GM23338 (cell line): ENCODE results near the gene SRSF1. TPM values are rescaled to one million over a fixed set of nuclear protein-coding genes. Genes with fewer than 3 reads are reported as not detected.

Experiments
- ATAC-seq: fragments of 200-7000 bp; cut with Tn5 transposase; 3 replicates; pipeline ENCODE4 v1.9.1; 2020
- DNase-seq: peaks from one replicate; pipeline ENCODE4 v3.0.0-alpha.2; 2015; ENCODE audit warnings: low spot score
- H2AFZ ChIP-seq: fragments of 200-600 bp; sonication (generic); 2 replicates; pipeline ENCODE4 v1.8.0; 2016; ENCODE audit warnings: antibody characterized with exemption, mild to moderate bottlenecking, moderate library complexity
- H3F3A ChIP-seq: fragments of 200-600 bp; sonication (generic); replicated peaks from 2 replicates; pipeline ENCODE4 v1.8.0; 2017; ENCODE audit warnings: antibody characterized with exemption, mixed run types, low read depth
- H3K27ac ChIP-seq: fragments of 200-600 bp; sonication (generic); 2 replicates; pipeline ENCODE4 v1.6.1; 2016; ENCODE audit warnings: low read depth
- H3K27me3 ChIP-seq: fragments of 200-600 bp; sonication (generic); 2 replicates; pipeline ENCODE4 v1.8.0; 2016; ENCODE audit warnings: mild to moderate bottlenecking, mixed run types, moderate library complexity; ENCODE audit not compliant: insufficient read depth
- H3K36me3 ChIP-seq: fragments of 200-600 bp; sonication (generic); 2 replicates; pipeline ENCODE4 v1.8.0; 2016; ENCODE audit warnings: mild to moderate bottlenecking; ENCODE audit not compliant: insufficient read depth
- H3K4me1 ChIP-seq: fragments of 200-600 bp; sonication (generic); 2 replicates; pipeline ENCODE4 v1.8.0; 2016; ENCODE audit warnings: mild to moderate bottlenecking, moderate library complexity; ENCODE audit not compliant: insufficient read depth
- H3K4me2 ChIP-seq: fragments of 200-600 bp; sonication (generic); 2 replicates; pipeline ENCODE4 v1.7.1; 2017; ENCODE audit warnings: mixed run types
- H3K4me3 ChIP-seq: fragments of 200-600 bp; sonication (generic); 2 replicates; pipeline ENCODE4 v1.6.1; 2016; ENCODE audit warnings: mixed run types
- H3K79me2 ChIP-seq: fragments of 200-600 bp; sonication (generic); replicated peaks from 2 replicates; pipeline ENCODE4 v1.8.0; 2017; ENCODE audit warnings: mild to moderate bottlenecking; ENCODE audit not compliant: insufficient read depth
- H3K9me2 ChIP-seq: fragments of 200-600 bp; sonication (generic); 2 replicates; pipeline ENCODE4 v1.8.0; 2017; ENCODE audit not compliant: insufficient read depth
- H4K20me1 ChIP-seq: fragments of 200-600 bp; sonication (generic); replicated peaks from 2 replicates; pipeline ENCODE4 v1.8.0; 2017; ENCODE audit warnings: mild to moderate bottlenecking; ENCODE audit not compliant: insufficient read depth
- H3K27ac Mint-ChIP-seq: 2 replicates; pipeline ENCODE4 v1.8.0; 2020; ENCODE audit warnings: inconsistent platforms, mild to moderate bottlenecking, moderate library complexity, mixed read lengths
- H3K27me3 Mint-ChIP-seq: 3 replicates; pipeline ENCODE4 v1.8.0; 2022; ENCODE audit warnings: low read depth, mild to moderate bottlenecking, moderate library complexity, mixed read lengths, inconsistent platforms; ENCODE audit not compliant: insufficient read depth, poor library complexity
- H3K36me3 Mint-ChIP-seq: 3 replicates; pipeline ENCODE4 v1.8.0; 2021; ENCODE audit warnings: low read depth, mild to moderate bottlenecking, inconsistent platforms, moderate library complexity, mixed read lengths
- H3K4me1 Mint-ChIP-seq: 3 replicates; pipeline ENCODE4 v1.8.0; 2020; ENCODE audit warnings: mild to moderate bottlenecking, inconsistent platforms, mixed read lengths
- H3K4me3 Mint-ChIP-seq: 3 replicates; pipeline ENCODE4 v1.8.0; 2021; ENCODE audit warnings: moderate library complexity, mild to moderate bottlenecking, inconsistent platforms, mixed read lengths
- H3K9me3 Mint-ChIP-seq: 3 replicates; pipeline ENCODE4 v1.8.0; 2020; ENCODE audit warnings: moderate library complexity, mild to moderate bottlenecking, inconsistent platforms, mixed read lengths
- EZH2 ChIP-seq: fragments of 200-600 bp; sonication (generic); IDR thresholded peaks from one replicate; pipeline ENCODE4 v1.8.0; 2017; ENCODE audit warnings: antibody characterized with exemption, mild to moderate bottlenecking, low read depth; ENCODE audit not compliant: unreplicated experiment
- JUNB ChIP-seq: IDR thresholded peaks from one replicate; pipeline ENCODE4 v1.6.1; 2016; ENCODE audit warnings: antibody characterized with exemption; ENCODE audit not compliant: unreplicated experiment
- POLR2AphosphoS5 ChIP-seq: IDR thresholded peaks from 2 replicates; pipeline ENCODE4 v1.6.1; 2016; ENCODE audit warnings: antibody characterized with exemption, low read depth
- STAT1 ChIP-seq: IDR thresholded peaks from one replicate; pipeline ENCODE4 v1.6.1; 2016; ENCODE audit warnings: antibody characterized with exemption; ENCODE audit not compliant: unreplicated experiment
- ZNF331 ChIP-seq: fragments of 250-450 bp; sonication (Bioruptor Pico); IDR thresholded peaks from 2 replicates; pipeline ENCODE4 v1.5.0; 2020; ENCODE audit warnings: low read depth, mild to moderate bottlenecking, moderate library complexity
- polyA plus RNA-seq: library from polyadenylated mRNA; unstranded; fragments of >200 nt; fragmentation: Nextera tagmentation; extraction: Ambion mirVana; gene quantifications from 2 replicates; pipeline ENCODE4 v1.2.1, GENCODE V29; 2016
- total RNA-seq: library from RNA; depleted of rRNA; stranded (reverse); fragments of >200 nt; shearing (Covaris generic); gene quantifications from 2 replicates; pipeline ENCODE4 v1.2.3, GENCODE V29; 2014
- TF ChIP-seq, protein P1 (sequence below): fragments of 250-450 bp; sonication (Bioruptor Pico); IDR thresholded peaks from 2 replicates; pipeline ENCODE4 v1.5.0; 2020; ENCODE audit warnings: mild to moderate bottlenecking, moderate library complexity
- TF ChIP-seq, protein P2 (sequence below), 2 experiments: fragments of 200-600 bp in 1 of 2; sonication (generic) in 1 of 2; conservative IDR thresholded peaks; 2 replicates each; pipeline versions ENCODE4 v1.5.1 to v1.6.1; 2016 to 2017; ENCODE audit warnings: antibody characterized with exemption in 2 of 2, low read depth in 2 of 2, mild to moderate bottlenecking in 2 of 2, moderate library complexity in 1 of 2

Gene SRSF1
- total and polyA plus RNA-seq, 2 experiments from 2014 or later, result 413 to 584 TPM

DNA sequence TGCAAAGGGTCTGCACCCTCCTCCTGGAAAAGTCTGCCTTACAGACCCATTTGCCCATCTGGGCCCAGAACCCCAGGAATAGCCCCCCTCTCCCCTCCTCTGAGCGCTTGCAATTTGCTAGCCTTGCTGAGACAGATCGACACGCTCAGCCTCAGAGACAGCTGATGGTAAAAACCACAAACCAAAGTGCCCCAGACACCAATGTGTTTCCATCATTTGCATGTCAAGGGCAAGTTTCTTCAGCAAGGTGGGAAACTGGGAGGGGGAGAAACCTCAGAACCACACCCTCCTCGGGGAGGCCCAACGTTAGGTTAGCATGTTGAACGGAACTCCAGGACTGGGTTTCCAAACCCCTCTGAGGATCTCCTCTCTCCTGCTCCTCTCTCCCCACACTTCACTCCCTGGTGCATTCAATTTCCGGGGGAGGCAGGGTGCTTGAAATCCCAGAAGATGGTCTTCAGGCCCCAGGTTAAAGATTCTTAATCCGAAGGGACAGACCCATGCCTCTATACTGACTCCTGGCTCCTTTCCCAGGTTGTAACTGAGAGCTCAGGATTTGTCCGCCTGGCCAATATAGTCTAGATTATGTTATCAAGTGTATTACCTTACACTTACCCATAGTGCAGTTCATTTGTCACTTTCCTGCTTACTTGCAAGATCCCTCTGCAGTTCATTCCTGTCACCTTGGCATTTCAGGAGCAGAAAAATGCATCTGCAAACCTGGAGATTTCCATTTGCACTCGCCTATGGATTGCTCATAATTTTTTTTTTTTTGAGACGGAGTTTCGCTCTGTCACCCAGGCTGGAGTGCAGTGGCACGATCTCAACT, 50.5 kb downstream of the SRSF1 start (continued):
- TF ChIP-seq ZNF331 (CRISPR knock-in tag) (no peak), STAT1 (no peak), POLR2AphosphoS5 (no peak), EZH2 (no peak), JUNB (no peak)
- TF ChIP-seq, protein P1, sequence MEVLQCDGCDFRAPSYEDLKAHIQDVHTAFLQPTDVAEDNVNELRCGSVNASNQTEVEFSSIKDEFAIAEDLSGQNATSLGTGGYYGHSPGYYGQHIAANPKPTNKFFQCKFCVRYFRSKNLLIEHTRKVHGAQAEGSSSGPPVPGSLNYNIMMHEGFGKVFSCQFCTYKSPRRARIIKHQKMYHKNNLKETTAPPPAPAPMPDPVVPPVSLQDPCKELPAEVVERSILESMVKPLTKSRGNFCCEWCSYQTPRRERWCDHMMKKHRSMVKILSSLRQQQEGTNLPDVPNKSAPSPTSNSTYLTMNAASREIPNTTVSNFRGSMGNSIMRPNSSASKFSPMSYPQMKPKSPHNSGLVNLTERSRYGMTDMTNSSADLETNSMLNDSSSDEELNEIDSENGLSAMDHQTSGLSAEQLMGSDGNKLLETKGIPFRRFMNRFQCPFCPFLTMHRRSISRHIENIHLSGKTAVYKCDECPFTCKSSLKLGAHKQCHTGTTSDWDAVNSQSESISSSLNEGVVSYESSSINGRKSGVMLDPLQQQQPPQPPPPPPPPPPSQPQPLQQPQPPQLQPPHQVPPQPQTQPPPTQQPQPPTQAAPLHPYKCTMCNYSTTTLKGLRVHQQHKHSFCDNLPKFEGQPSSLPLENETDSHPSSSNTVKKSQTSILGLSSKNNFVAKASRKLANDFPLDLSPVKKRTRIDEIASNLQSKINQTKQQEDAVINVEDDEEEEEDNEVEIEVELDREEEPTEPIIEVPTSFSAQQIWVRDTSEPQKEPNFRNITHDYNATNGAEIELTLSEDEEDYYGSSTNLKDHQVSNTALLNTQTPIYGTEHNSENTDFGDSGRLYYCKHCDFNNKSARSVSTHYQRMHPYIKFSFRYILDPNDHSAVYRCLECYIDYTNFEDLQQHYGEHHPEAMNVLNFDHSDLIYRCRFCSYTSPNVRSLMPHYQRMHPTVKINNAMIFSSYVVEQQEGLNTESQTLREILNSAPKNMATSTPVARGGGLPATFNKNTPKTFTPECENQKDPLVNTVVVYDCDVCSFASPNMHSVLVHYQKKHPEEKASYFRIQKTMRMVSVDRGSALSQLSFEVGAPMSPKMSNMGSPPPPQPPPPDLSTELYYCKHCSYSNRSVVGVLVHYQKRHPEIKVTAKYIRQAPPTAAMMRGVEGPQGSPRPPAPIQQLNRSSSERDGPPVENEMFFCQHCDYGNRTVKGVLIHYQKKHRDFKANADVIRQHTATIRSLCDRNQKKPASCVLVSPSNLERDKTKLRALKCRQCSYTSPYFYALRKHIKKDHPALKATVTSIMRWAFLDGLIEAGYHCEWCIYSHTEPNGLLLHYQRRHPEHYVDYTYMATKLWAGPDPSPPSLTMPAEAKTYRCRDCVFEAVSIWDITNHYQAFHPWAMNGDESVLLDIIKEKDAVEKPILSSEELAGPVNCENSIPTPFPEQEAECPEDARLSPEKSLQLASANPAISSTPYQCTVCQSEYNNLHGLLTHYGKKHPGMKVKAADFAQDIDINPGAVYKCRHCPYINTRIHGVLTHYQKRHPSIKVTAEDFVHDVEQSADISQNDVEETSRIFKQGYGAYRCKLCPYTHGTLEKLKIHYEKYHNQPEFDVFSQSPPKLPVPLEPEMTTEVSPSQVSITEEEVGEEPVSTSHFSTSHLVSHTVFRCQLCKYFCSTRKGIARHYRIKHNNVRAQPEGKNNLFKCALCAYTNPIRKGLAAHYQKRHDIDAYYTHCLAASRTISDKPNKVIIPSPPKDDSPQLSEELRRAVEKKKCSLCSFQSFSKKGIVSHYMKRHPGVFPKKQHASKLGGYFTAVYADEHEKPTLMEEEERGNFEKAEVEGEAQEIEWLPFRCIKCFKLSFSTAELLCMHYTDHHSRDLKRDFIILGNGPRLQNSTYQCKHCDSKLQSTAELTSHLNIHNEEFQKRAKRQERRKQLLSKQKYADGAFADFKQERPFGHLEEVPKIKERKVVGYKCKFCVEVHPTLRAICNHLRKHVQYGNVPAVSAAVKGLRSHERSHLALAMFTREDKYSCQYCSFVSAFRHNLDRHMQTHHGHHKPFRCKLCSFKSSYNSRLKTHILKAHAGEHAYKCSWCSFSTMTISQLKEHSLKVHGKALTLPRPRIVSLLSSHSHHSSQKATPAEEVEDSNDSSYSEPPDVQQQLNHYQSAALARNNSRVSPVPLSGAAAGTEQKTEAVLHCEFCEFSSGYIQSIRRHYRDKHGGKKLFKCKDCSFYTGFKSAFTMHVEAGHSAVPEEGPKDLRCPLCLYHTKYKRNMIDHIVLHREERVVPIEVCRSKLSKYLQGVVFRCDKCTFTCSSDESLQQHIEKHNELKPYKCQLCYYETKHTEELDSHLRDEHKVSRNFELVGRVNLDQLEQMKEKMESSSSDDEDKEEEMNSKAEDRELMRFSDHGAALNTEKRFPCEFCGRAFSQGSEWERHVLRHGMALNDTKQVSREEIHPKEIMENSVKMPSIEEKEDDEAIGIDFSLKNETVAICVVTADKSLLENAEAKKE (CRISPR knock-in tag), result no peak

DNA sequence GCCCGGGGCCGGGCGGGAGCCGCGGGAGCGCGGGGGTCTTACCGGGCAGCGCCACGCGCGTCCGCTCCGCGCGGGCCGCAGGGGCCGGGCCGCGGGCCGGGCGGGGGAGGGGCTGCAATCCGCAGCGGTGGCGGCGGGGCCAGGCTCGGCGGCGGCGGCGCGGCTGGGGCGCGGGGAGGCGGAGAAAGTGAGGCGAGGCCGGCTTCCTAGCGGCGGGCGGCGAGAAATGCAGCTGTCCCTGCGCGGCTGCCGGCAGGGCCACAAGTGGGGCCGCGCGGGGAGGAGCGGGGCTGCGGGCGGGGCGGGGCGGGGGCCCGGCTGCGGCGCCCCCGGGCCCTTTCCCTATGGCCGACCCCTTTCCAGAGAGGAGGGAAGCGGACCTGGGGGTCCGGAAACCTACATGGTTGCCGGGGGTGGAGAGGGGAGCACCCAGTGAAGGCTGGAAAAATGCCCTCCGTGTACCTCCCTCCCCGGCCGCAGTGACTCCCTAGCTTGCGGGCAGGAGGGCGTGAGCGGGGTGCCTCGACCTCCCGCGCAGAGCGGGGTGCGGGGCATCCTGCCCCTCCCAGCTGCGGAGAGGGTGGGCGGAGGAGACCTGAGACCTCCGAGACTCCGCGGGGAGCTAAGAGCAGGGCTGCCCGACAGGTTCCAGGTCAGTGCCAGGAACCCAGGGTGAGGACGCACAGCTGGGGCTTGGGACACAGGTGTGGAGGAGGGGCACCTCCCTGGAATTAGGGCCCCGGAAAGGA, 51.7 kb downstream of the SRSF1 start, which contains the start of gene CUEDC1:
CUEDC1 (minus strand) TSS at position 230 of the 749 bp plus-strand sequence. CDS start 69,848 bp downstream, outside the sequence.
- peaks cover 38% of the 10 kb centered on the region for H3K4me1 ChIP-seq
- peak; percentile 54 for ATAC-seq
- no peaks in the 10 kb centered on the region for H3K36me3 ChIP-seq
- H3K9me2 ChIP-seq, result no peaks in the 10 kb centered on the region
- DNase-seq, result peak; percentile 76
- peak within 1 kb of the TSS; percentile 96 for H3K4me2 ChIP-seq
- Mint-ChIP-seq H3K36me3 (no peaks in the 10 kb centered on the region; the same call in 2 of the 3 replicates), H3K4me3 (peak within 1 kb of the TSS; percentile 76), H3K4me1 (peaks cover 39% of the 10 kb centered on the region), H3K27ac (no peak within 1 kb of the TSS; the same call in 1 of the 2 replicates), H3K9me3 (peaks cover 3% of the 10 kb centered on the region; the same call in 2 of the 3 replicates), H3K27me3 (peaks cover 29% of the 10 kb centered on the region)
- H2AFZ ChIP-seq, result peak within 1 kb of the TSS; percentile 95
- peak within 1 kb of the TSS; percentile 82 for H3K4me3 ChIP-seq
- no peaks in the 10 kb centered on the region for H4K20me1 ChIP-seq
- H3K79me2 ChIP-seq, result no peaks in the 10 kb centered on the region
- H3F3A ChIP-seq, result peaks cover 15% of the 10 kb centered on the region
- peaks cover 42% of the 10 kb centered on the region for H3K27me3 ChIP-seq
- H3K27ac ChIP-seq, result no peak within 1 kb of the TSS
- TF ChIP-seq, protein P2, sequence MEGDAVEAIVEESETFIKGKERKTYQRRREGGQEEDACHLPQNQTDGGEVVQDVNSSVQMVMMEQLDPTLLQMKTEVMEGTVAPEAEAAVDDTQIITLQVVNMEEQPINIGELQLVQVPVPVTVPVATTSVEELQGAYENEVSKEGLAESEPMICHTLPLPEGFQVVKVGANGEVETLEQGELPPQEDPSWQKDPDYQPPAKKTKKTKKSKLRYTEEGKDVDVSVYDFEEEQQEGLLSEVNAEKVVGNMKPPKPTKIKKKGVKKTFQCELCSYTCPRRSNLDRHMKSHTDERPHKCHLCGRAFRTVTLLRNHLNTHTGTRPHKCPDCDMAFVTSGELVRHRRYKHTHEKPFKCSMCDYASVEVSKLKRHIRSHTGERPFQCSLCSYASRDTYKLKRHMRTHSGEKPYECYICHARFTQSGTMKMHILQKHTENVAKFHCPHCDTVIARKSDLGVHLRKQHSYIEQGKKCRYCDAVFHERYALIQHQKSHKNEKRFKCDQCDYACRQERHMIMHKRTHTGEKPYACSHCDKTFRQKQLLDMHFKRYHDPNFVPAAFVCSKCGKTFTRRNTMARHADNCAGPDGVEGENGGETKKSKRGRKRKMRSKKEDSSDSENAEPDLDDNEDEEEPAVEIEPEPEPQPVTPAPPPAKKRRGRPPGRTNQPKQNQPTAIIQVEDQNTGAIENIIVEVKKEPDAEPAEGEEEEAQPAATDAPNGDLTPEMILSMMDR (conservative IDR thresholded peaks at IDR 0.05; ENCODE audit: low read depth in 2 of 2), result peak in 1 of 2 experiments; percentile 30; a peak in 2 of 4 replicates
- no peak for TF ChIP-seq POLR2AphosphoS5
